AG10803 (cell line): ENCODE data around the gene NMNAT3.

Source experiments
- DNase-seq: peaks from one replicate; pipeline ENCODE4 v3.0.0; 2010; ENCODE audit warnings: low read depth
- H3K4me3 ChIP-seq: 2 replicates; pipeline ENCODE4 v1.5.1; 2011; ENCODE audit warnings: mild to moderate bottlenecking, low read length, control low read depth
- TF ChIP-seq, protein P1 (sequence below): conservative IDR thresholded peaks from 2 replicates; pipeline ENCODE4 v1.5.1; 2011; ENCODE audit warnings: mild to moderate bottlenecking, low read length, control low read depth, inconsistent platforms

The NMNAT3 gene

DNA sequence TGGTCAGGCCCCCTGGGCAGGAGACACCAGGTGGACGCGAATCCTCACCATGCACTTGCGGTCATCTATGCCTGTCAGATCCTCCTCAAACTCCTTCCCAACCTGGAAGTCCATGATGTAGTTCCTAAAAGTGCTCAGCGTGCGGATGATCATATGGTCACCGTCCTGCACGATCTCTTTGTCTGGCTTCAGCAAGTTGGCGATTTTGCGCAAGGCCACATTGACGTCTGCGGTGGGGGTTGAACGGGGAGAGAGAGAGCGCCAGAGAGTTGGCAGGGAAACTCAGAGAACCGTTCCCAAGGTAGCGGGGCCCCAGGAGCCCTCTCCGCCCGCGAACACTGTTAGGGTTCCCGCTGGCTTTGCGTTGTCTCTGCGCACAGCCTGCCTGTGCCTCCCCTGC, 139.0 kb downstream of the NMNAT3 start:
- TF ChIP-seq, protein P1, sequence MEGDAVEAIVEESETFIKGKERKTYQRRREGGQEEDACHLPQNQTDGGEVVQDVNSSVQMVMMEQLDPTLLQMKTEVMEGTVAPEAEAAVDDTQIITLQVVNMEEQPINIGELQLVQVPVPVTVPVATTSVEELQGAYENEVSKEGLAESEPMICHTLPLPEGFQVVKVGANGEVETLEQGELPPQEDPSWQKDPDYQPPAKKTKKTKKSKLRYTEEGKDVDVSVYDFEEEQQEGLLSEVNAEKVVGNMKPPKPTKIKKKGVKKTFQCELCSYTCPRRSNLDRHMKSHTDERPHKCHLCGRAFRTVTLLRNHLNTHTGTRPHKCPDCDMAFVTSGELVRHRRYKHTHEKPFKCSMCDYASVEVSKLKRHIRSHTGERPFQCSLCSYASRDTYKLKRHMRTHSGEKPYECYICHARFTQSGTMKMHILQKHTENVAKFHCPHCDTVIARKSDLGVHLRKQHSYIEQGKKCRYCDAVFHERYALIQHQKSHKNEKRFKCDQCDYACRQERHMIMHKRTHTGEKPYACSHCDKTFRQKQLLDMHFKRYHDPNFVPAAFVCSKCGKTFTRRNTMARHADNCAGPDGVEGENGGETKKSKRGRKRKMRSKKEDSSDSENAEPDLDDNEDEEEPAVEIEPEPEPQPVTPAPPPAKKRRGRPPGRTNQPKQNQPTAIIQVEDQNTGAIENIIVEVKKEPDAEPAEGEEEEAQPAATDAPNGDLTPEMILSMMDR, result no peak
- H3K4me3 ChIP-seq, result peak overlapping the region; percentile 54

DNA sequence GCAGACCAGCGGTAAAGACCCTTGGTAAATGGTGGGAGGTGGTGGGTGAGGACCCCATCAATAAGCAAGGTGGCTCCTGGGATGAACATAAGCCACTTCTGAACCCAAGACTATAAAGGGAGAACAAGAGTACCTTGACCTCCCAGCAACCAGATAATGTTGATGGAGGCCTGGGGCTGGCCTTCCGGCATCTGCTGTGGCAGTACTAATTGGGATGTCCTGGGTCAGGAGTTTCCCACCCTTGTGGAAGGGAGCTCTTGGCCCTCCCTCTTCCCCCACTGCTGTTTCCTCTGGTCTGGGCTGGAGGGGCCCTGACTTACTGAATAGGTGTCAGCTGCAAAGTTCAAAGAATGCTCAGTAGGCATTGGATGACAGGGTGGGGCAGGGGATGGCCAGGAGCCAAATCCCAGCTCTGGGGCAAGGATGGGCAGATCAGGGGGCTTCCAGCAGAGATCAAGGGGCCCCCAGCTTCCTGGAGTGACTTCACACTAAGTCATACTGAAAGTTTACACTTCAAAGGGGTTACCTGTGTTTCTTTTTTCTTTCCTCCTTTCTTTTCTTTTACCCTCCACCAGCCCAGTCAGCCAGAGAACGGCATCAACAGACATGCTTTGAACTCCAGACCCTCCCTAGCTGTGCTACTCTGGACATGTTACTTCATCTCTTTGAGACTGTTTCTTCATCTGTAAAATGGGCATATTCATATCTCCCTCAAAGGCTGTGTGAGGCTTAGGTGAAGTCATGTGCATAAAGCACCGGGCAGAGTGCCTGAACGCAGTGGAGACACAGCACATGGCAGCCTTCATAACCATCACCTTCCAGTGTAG, 139.8 kb downstream of the NMNAT3 start:
- TF ChIP-seq, protein P1, result no peak
- no peak for DNase-seq
- no peak overlapping the region for H3K4me3 ChIP-seq

More for the DNA sequence above, 139.0 kb downstream of the NMNAT3 start:
- peak; percentile 9 for DNase-seq

DNA sequence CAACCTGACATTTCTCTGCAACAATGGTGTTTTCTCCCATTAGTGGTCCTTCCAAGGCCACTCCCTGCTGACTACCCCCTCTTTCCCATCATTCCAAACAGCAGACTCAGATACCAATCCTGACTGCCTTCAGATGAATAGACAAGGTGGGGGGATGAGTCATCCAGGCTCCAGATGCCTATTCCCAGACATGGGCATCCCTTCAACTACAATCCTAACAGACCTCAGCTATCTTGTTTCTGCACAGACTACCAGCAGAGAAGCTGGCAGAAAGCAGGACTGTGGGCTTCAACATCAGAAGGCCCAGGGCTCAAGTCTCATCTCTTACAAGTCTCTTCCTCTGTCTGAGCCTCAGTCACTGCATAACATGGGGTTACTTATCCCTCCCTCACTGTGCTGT, 140.4 kb downstream of the NMNAT3 start:
- H3K4me3 ChIP-seq, result no peak overlapping the region
- DNase-seq, result peak; percentile 30
- TF ChIP-seq, protein P1, result no peak

DNA sequence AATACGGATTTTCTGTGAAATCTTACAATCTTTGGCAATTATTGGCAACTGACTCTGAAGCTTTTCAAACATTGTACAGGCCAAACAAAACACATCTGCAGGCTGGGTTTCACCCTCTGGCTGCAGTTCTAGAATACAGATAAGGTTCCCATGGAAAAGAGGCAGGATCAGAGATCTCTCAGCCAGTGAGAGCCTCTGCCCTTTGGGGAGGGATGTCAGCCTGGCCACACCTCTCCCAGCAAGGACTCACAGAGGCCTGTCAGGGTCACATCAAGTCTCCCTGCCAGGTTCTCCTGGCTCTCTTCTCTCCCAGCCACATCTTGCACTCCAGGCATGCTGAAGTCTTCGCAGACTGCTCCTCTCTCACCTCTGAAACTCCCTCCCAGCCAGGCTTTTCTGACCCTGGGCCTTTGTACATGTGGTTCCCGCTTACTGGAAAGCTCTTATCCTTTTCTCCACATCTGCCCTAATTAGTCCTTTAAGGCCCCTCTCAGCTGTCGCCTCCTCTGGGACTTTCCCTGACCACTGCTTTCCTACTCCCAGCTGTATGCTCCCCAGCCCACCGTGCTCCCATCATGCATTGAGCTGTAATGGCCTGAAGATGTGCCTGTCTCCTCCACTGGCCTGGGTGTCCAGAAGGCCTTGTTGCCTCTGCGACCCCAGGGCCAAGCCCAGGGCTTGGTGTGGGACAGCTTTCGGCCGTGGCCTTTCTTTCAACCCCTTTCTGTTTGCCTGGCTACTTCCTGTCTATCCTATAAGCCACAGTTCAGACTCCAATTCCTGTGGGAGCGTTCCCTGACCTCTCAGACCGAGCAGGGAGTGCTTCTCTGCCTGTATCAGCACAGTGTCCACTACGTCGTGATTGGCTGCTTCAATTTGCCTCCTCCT, 142.5 kb downstream of the NMNAT3 start:
- H3K4me3 ChIP-seq, result no peak overlapping the region
- TF ChIP-seq, protein P1, result no peak
- DNase-seq, result peak; percentile 11

DNA sequence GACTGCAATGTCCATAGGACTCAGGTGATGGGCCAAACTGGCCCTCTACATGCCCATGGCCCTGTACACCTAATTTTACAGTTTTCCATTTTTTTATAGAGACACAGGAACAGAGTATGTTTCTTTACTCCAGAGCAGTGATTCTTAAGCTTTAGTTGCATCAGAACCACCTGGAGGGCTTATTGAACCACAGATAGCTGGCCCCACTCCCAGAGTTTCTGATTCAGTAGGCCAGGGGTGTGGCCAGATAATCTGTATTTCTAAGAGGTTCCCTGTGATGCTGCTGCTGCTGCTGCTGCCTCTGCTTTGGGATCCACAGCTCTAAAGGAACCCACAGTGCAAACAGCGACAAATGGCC, 143.3 kb downstream of the NMNAT3 start:
- TF ChIP-seq, protein P1, result no peak

DNA sequence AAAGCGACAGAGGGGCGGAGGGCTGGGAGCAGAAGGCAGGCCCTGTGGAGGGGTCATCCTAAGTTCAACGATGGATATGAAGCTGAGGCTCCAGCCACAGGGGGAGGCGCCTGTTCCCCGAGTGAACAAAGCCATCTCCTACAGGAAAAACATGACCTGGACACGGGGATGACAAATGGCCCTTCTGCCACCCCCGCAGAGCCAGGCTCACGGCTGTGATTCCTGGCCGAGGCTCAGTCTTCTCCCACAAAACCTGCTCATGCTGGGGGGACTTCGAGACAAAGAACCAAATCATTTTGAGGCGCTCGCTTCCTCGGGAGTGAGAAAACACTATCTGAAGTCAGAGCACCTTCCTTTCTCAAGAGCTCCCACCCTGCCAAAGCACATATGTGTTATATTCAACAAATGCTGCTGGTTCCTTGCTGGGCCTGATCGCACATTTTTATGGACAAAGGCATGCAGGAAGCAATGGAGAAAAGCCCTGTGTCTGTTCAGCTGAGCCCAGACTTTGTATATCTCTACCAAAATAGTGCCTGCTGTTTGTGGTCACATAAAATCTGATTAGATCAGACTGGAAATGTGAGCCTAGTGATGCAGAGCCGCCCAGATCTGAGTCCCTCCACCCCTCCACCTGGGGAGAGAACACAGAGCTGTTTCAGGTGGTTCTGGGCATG, 143.9 kb downstream of the NMNAT3 start:
- H3K4me3 ChIP-seq, result no peak overlapping the region
- peak; percentile 9 for DNase-seq
- TF ChIP-seq, protein P1, result no peak

More for the DNA sequence above, 143.3 kb downstream of the NMNAT3 start:
- H3K4me3 ChIP-seq, result no peak overlapping the region
- DNase-seq, result peak; percentile 69
